GM20431 (cell line): Measurements from ENCODE around the gene ERICH6B.

Experiments used
- in situ Hi-C: fragments of 300-500 bp; cut with MseI, MboI; formaldehyde crosslinking; loops from one replicate; pipeline ENCODE4 v1.15.0; 2020; ENCODE audit warnings: low sequenced_read_pairs; ENCODE audit not compliant: unreplicated experiment

ERICH6B gene

GRCh38 chr13:45602183-45603170 is 13.1 kb downstream of the ERICH6B start:
- in situ Hi-C loops = no loop called here

- in situ Hi-C loops = no loop called here
Observed at GRCh38 chr13:45601680-45602079, 13.9 kb downstream of the ERICH6B start.

DNA sequence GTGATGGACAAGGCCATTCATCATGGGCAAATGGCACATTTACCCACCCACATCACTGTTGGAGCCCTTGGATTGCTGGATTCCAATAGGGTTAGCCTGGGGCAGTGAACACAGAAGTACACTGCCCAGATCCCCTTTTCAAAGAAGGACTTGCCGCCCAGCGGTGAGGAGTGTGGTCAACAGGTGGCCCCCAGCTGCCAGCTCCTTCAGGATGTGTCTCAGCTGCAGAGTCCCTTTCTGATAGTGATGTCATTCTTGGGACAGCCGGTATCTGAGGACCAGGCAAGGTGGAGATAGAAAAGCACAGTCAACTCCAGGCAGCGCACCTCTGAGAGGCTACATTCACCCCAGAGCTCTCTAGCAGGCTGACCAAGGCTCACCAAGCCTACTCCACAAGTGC is 16.9 kb downstream of the ERICH6B start:
- in situ Hi-C loops = no loop called here

GRCh38 chr13:45596800-45597475 is 18.6 kb downstream of the ERICH6B start:
- in situ Hi-C loops = no loop called here

- in situ Hi-C loops = no loop called here
Observed at GRCh38 chr13:45595965-45596364, 19.6 kb downstream of the ERICH6B start.

DNA sequence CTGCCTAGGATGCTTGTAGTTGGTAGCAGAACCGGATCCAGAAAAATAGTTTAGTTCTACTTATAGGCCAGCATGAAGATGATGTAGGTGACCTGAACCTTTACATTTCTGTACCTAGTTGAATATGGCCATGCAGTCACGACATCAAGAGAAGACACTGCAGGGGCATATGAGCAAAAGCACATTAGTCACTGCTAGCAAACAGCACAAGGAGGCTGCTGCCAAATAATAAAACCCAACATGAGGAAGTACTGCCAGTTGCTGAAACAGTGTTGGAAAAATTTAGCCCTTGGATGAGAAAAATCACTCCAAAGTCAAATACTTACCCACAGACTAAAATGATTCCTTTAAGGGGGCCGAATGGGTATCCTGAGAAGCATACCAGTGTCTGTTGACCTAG is 20.8 kb downstream of the ERICH6B start:
- in situ Hi-C loops = no loop called here

- in situ Hi-C loops = no loop called here
Observed at GRCh38 chr13:45594227-45594626, 21.3 kb downstream of the ERICH6B start.

GRCh38 chr13:45592758-45593157 is 22.8 kb downstream of the ERICH6B start:
- in situ Hi-C loops = no loop called here

DNA sequence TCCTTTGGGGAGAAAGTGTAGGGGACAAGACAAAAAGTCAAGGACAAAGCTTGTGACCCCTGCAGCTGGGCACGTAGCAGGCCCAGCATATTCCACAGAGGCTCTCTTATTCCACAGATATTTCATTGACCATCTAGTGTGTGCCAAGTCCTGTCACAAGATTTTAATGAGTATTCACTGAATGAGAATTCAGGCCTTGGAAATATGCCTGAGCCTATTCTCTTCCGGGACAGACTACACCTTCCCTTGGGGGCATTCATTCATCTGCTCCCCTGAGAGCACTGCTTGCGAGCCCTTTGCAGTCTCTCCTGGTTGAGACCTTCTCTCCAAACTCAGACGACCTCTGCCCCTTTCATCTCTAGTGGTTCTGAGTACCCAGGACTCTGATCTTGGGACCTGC is 25.5 kb downstream of the ERICH6B start:
- in situ Hi-C loops = no loop called here

DNA sequence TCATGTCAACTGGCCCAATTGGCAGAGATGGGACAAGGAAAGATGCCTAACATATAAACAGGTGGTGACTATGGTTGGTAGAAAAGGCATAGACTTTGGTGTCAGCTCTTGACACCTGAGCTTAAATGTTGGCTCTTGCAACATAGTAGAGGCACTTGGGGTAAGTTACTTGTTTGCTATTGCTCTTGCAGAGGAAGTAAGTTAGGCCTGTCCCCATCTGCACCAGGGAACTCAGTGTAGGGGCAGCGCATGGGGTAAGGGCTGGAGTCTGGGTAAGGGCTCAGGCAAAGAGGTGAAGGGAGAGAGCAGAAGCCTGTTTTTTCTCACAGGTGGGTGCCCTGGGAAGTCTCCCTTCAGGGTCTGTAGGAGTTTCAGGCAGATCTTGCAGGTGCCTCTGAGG is 27.6 kb downstream of the ERICH6B start:
- in situ Hi-C loops = no loop called here

- in situ Hi-C loops = no loop called here
Observed at GRCh38 chr13:45584816-45585215, 30.7 kb downstream of the ERICH6B start.

- in situ Hi-C loops = no loop called here
Observed at GRCh38 chr13:45582408-45583076, 33.0 kb downstream of the ERICH6B start.

- in situ Hi-C loops = no loop called here
Observed at GRCh38 chr13:45576466-45576865, 39.1 kb downstream of the ERICH6B start.

- in situ Hi-C loops = no loop called here
Observed at GRCh38 chr13:45575830-45576180, 39.7 kb downstream of the ERICH6B start.

DNA sequence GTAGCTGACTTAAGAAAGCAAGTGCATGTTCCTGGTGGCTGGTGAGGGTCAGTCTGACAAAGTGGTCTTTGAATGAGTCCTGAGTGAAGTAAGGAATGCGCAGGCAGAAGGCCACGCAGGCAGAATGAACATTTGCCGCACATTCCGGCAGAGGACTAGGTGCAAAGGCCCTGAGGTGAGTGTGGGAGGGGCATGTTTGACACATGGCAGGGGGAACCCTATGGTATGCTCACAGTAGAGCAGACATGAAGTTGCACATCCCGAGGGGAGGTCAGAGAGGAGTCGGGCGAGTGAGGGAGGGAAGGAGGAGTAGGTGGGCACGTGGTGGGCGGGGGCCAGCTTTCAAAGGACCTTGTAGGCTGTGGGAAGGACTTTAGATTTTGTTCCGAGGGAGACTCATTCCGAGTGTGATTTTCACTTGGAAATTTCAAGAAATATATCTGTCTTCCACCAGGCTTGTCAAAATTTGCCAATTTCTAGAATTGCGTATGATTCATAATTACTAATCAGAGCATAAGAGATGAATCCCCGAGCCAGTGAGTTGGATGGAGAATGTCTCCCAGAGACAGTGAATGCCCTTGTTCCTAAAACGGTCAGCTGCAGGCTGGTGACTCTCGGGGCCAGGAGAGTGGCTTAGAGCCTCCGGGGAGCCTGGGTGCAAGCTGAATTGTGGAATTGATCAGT is 40.3 kb downstream of the ERICH6B start:
- in situ Hi-C loops = no loop called here

- in situ Hi-C loops = no loop called here
Observed at GRCh38 chr13:45565331-45565730, 50.2 kb downstream of the ERICH6B start.

DNA sequence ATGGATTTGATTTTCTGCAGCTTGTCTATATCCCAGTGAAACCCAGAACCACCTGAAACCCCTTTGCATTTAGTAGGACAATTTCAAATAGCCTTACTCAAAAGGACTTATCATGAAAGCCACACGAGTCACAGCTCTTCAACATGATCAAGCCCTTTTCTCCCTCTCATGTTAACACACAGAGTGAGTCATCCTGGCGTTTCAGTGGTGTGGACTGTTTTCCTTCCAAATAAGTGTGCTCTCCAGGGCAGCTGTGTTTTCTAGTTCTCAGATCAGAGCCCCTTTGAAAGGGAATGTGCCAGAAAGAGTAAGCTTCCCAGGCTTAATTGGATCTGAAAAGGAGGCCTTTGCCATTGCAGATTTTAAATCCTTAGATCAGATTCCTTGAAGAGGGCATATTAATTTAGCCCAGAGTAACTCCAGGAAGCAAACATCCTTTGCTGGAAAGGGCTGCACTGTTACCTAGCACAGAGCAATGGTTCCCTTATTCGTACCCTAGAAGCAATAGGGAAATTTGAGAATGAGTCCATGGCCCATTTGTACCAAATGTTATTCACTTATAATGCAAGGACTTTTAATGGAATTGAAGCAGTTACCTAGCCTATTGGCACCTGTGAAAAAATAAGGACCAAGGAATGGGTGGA is 51.3 kb downstream of the ERICH6B start:
- in situ Hi-C loops = no loop called here

DNA sequence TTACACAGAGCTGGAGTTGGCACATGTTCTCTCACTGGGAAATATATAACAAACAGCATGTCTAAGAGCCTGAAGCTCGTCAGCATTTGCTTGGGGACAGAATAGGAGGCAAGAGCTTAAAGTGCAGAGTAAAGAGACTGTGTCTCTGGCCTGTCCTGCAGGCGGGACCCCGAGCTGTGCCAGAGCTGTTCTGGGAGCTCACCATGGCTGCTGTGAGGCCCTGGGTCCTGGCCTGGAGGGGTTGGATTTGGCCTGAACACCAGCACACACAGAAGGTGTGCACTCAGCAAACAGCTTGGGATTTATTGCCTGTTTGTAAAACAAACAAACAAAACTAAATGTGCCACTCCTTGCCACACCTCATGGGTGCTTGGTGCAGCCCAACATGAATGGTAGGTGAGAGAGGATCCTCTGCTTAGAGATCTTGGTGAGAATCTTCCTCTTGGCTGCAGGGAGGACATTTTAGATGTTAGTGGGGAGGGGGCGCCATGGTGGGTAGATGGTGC is 60.9 kb downstream of the ERICH6B start:
- in situ Hi-C loops = no loop called here

- in situ Hi-C loops = no loop called here
Observed at GRCh38 chr13:45548281-45548680, 67.3 kb downstream of the ERICH6B start.

DNA sequence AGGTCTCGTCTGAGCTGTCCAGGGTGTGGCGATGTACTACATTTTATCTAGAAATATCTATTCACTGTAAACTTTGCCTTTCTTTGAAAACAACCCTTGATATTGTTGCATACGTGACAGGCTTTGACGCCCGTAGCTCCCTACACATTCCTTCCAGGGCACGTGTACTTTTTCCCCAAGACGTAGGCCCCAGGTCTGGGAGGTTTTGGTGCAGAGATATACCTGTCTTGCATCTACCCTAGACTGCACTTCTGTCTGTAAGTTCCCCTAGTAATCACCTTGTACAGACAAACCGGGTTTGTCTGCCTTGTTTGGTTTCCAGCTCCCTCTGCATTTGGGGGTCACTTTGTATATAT is 69.2 kb downstream of the ERICH6B start:
- in situ Hi-C loops = no loop called here
